Myocyte (in vitro differentiated cells): ENCODE results near the gene CPEB1. TPM values are rescaled to one million over a fixed set of nuclear protein-coding genes. Genes with fewer than 3 reads are reported as not detected.

Source experiments
- DNase-seq: peaks from one replicate; pipeline ENCODE4 v3.0.0-alpha.2; 2012; ENCODE audit warnings: low read depth
- total RNA-seq: library from RNA; depleted of rRNA; stranded (reverse); fragments of >200 nt; gene quantifications from 2 replicates; pipeline ENCODE4 v1.2.3, GENCODE V29; 2014

The CPEB1 gene
- total RNA-seq, 1 donor from 2014 or later, result 2.6 TPM

DNA sequence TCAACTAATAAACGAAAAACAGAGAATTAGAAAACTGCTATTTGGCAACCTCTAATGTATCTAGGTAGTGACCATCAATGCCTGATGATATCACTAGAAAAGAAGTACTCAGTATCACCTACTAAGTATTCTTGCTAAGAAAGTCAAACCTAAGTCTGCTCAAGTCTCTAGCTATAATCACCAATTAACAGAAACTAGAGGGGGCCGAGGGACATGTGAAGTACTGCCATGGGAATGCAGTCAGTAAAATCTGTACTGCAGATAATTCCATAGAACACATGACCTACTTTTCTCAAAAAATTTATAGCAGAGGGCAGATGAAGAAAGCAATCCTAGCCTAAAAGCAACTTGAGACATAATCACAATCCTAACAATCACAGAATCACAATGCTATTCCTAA is 51.4 kb downstream of the CPEB1 start:
- DNase-seq, result no peak

DNA sequence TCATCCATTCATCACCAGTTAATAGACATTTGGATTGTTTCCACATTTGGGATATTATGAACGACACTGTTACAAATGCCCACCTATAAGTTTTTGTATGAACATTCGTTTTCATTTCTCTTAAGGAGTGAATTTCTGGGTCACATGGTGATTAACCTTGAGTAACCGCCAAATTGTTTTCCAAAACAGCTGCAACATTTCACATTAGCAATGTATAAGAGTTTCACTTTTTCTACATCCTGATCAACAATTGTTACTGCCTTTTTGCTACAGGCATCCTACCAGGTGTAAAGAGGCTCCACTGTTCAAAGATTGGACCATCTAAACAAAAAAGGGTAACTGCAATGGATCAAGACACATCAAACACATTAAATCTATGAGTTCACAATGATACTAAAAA is 52.0 kb downstream of the CPEB1 start:
- no peak for DNase-seq

DNA sequence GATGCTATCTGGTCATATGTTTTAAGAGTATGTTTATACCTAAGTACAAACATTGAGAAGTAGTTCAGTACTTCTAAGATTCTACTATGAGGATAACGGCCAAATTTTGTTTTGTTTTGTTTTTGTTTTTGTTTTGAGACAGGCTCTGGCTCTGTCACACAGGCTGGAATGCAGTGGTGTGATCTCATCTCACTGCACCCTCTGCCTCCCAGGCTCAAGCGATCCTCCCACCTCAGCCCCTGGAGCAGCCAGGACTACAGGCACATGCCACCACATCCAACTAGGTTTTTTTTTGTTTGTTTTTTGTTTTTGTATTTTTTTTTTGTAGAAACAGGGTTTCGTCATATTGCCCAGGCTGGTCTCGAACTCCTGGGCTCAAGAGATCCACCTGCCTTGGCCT is 59.4 kb downstream of the CPEB1 start:
- DNase-seq, result no peak

DNA sequence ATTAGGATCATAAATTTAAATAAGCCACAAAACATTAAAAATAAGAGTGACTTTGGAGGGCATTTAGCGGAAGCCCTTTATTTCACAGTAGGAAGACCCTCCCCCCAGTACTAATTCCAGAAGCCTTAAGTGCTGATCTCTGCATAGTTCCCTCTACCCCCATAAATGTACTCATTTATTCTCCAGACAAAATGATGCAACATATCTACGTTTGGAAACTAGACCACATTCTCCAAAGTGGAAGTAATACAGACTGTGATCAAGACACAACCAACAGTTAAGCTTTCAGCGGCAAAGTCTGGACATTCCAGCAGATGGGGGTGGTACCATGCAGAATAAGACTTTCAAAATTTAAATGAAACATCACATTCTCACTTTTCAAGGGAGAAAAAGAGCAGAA is 62.1 kb downstream of the CPEB1 start:
- no peak for DNase-seq

DNA sequence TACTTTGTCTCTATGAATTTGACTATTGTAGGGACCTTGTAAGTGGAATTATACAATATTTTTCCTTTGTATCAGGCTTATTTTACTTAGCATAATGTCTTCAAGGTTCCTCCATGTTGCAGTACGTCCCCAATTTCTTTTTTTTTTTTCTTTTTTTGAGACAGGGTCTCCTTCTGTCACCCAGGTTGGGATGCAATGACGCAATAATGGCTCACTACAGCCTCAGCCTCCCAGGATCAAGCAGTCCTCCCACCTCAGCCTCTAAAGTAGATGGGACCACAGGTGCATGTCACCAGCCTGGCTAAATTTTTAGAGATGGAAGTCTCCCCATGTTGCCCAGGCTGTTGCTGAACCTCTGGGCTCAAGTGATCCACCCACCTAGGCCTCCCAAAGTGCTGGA is 66.5 kb downstream of the CPEB1 start:
- DNase-seq, result no peak

DNA sequence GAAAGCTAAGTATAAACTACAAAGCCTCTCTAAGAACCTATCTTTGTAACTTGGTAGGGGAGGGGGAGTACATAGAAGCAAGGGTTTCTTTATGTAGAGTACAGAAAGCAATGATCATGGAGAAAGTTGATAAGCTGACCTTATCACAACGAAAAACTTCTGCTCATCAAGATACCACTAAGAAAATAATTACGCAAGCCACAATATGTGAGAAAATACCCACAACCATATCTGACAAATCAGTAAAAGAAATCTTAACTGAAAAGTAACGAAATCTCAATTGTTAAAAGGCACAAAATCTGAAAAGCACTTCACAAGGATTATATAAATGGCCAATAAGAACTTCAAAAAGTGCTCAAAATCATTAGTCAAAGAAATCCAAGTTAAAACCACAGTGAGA is 71.8 kb downstream of the CPEB1 start:
- DNase-seq, result no peak

DNA sequence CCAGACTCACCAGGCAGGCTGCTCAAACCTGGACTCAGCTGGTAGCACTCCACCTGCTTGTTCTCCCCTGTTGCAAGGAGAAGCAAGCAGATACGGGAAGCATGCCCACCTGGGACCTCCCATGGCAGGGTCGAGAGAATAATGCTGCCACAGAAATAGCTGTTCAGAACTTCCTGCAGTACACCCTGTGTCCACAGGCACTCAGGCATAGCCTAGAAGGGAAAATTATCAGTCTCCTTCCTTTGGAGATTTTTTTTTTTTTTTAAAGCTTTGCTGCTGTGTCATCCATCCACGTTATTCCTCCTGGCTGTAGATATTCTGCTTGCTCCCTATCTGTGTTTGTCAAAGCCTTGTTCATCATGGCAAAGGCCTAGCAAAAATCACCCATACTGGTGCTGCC is 74.2 kb downstream of the CPEB1 start:
- no peak for DNase-seq

DNA sequence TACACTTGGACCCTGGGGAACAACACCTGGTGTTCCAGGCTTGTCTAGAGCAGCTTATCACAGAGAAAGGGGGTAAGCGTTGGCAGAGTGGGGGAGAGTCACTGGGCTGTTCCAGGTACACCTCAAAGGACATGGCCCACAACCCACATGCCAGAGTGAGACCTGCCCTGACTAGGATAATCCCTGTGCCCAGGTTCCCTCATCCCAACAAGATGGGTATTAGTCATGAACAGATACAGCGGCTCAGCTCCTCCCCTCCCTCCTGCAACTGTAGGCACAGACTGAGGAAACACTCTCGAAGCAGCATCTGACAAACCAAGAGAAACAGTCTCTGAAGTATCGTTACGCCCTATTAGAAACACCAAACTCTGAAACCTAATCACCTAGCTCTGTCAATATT is 74.9 kb downstream of the CPEB1 start:
- DNase-seq, result no peak

DNA sequence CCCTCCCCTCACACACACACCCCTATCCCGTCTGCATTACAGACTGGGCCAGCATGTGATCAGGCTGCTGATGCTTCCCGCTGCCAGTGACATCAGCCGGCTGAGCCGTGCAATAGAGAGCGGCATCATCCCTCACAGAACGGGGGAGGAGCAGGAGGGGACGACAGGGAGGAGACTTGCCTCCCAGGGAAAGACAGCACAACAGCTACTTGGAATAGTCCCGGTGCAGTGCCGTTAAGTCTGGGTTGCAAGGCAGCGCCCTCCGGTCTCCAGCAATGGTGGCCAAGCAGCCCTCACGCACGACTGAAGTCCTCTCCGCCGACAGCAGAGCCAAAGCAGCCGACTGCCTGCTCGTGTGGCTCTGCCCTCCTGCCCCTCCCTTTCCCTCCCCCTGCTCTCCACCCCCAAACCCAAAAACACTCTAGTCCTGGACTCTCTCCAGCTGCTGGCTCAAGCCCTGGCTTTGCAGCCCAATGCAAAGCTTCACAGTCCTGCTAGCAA is 75.4 kb downstream of the CPEB1 start:
- DNase-seq, result peak; percentile 70

DNA sequence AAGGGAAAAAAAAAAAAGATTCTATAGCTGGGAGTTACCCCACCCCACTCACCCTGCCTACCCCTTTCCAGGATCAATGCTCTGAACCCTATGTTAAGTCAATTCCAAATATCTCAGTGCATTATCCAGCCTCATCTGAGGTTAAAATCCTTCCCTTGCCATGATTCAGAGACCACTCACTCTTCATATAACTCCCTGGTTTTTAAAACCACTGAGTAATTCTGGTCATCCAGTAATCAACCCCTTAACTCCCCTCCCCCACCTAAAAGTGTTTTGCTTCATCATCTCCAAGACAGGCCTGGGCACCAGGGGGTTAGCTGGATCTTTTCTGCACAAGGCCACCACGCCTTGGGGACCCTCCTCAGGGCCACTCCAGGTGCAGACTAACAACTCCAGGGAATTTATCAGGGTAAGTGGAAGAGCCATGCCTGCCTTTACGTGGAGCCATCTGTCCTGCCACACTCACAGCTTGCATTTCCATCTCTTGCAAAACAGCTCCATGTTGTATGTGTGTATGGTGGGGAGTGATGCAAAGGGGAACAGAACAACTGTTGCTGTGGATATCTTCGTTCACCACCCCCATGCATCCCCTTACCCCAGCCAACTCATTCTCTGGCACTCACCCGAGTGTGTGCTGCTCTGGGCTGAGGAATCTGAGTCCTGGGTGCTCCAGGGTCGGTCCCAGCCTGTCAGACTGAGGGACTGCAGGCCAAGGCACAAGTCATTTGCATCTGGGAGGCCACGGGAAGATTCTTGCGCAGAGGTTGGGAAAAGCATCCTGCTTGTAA is 76.2 kb downstream of the CPEB1 start:
- DNase-seq, result peak; percentile 7

DNA sequence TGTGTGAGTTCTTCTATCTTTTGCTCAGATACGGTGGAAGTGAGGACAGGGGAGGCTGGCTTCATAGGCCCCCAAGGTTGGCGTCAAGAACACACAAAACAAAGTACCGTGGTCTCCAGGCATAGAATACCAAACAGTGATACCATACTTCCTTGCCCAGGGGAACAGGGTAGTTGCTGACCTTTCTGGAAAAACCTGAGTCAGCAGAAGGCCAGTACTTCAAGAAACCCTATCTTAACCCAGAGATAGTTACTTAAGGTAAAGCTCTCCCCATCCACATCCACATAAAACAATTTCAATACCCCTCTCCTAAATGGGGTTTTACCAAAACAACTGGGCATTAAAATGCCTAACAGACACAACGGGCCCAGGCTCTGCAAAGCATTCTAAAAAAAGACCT is 77.3 kb downstream of the CPEB1 start:
- no peak for DNase-seq

DNA sequence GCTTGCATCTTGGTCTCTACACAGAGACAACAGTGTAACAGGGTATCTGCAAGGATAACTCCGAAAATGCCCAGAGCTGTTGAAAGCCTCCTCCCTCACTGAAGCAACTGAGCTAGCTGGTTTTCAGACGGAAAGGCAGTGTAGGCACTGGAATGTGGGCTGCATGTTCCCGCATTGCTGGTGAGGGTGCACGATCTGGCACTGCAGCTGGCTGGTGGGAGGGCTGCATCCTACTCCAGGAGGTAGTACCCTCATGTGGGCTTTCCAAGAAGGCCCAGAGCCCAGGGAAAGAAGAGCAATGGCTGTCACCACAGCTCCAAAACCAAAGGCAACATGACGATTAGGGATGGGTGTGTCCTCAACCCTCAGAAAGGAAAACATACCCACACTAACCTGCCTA is 78.2 kb downstream of the CPEB1 start:
- no peak for DNase-seq

DNA sequence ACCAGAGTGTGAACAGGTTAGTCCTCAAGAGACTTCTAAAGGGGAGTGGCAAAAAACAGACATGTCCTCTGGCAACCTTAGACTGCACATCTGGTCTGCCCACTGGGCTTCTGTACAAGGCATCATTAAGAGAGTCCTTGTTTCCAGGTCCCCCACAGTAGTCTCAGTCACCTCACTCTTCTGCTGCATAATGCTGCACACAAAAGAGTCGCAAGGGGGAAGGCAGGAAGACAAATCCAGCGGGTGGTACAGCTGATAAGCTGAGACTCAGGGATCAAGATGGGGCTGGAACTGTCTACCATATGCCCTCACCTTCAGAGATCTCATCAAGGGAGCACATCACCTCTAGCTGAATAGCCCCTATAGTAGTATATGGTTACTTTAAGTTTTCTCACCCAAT is 79.5 kb downstream of the CPEB1 start:
- DNase-seq, result no peak

DNA sequence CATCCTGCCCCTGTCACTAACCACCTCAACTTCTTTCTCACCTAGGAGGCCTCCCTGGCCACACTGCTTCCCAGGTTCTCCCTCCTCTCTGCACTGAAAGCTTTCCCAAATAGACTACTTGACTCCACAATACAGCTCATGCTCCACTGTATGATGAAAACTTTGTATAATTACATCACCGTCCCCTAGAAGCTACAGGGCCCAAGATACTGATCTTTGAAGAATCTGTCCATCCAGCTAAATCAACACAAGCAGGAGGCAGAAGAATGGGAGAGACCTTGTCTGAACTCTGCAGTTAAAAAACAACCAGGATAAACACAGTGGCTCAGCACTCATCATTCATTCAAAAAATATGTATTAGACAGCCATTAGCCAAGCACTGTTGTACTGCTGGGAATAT is 80.5 kb downstream of the CPEB1 start:
- no peak for DNase-seq

DNA sequence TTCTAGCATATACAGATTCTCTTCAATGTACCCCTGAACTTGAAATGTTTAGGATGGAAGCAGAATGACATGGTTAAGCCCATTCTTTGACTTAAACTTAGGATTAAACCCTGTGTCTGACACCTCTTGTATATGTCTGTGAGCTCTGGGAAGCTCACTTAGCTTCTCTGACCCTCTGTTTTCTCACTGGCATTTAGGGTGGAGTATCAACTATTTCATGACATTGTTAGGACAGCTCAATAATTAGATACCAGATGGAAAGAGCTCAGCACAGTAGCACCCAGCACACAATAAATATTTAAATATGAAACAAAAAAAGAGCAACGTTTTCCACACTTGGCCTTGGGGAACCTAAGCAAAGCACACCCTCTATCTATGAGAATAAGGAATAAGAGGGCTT is 88.7 kb downstream of the CPEB1 start:
- no peak for DNase-seq

DNA sequence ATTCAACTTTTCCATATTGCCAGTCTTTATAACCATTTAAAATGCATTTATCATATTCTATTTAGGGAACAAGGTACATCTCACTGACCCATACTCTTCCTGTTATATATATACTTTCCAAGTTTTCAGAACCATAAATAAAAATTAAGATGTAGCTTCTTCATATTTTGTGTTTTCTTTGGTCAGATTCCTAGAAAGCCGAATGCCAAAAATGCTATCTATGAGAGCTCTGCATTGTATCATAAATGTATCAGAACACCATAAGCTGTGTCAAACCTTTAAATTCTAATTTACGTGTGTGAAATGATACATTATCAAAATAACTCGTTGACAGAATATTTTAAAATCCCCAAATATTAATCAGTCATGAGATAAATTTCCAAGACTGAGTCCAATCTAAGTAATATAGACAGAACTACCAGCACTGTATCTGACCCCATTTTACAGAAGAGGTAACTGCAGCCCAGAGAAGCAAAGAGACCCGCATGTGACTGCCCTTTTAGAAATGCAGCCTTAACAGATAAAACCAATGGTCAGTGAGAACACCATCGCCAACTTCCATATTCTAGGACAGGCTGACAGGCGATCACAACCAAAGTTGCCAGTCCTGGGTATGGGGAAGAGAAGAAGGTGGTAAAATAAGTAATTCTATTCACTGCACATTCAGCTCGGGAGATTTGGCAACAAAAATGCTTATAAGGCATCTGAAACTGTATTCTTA is 90.7 kb downstream of the CPEB1 start:
- no peak for DNase-seq

DNA sequence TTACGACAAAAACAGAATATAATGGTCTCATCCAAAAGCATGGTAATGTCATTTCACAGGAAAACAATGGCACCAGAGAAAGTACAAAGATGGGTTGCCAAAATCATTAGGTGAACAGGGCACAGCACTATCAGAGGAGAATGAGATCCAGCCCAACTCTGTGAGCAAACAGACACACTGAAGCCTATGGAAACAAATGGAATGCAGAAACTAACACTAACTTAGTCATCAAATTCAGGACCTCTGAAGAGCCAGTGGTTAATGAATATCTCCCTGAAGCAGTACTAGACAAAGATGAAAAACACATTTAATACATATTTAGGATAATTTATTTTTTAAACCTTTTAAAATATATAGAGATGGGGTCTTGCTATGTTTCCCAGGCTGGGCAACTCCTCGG is 92.3 kb downstream of the CPEB1 start:
- no peak for DNase-seq

DNA sequence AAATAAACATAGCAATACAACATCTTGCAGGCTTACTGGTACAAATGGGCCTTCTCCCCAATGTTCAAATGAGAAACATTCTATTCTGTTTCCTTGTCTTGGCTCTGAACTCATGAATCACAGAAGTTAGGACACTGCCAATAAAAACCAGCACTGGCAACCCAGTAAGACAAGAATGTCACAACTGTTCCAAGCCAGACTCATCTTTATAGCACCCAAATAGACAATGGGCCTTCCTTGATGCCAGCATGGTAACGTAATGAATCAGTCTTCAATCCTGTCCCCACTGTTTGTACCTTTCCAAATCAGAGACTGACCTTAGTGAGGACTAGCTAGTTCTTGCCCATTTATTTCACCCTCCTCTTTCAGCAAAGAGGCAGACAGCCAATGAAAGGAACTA is 92.8 kb downstream of the CPEB1 start:
- peak; percentile 50 for DNase-seq

DNA sequence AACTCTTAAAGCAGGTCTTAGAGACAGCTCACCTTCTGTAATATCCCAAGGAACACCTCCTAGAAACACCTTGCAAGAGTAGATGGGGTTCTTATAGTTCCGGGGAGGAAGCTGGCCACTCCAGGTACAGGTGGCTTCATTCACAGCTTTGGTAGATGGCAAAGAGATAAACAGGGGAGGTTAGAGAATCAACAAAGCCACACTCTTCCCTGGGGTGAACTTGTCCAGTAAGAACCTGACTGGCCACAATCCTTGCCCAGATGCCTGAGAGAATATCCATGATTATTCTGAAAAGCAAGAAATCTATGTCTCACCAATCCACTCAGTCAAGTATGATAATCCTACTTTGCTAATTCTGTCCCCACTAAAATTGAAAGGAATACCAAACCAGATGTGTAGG is 93.3 kb downstream of the CPEB1 start:
- no peak for DNase-seq

DNA sequence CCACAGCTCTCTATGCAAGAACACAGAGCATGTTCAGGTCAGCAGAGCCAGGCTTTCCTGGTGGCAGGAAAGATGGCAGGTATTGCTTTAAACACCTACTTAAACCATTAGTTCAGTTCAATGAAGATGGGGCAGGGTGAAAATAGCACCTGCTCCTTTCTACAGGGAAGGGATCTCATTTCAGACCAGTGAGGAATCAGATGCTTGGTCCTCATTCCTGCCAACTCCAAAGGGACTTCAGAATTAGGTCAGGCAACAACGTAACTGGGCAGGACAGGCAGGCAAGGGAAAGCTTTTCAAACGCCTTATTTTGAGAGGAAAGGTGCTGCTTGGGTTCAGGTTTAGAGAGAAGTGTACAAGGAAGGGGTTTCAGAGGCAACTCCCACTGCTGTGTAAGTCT is 94.3 kb downstream of the CPEB1 start:
- no peak for DNase-seq

DNA sequence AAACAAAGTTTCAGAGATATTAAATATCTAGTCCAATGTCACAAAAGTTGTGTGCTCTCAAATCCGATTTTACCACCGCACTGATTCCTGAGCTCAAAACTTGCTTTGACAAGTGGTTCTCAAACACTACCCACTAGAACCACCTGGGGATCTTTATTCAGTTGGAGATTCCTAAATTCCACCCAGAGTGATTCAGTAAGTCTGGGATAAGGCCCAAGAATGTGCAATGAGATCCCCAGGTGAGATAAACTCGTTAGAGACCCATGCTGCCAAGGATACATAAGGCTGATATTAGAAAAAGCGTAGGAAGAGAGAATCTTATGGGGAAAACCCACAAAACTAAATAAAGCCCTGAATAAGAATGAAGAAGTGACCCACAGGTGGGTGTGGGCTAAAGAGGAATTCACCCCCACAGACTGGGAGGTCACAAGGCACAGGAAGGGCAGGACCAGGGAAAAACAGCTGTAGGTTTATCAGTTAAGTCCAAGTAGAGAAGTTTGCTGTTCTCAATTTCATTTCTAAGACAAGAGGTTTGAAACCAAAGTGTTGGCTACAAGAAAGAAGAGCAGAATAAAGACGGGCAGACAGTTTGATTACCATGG is 95.4 kb downstream of the CPEB1 start:
- no peak for DNase-seq

DNA sequence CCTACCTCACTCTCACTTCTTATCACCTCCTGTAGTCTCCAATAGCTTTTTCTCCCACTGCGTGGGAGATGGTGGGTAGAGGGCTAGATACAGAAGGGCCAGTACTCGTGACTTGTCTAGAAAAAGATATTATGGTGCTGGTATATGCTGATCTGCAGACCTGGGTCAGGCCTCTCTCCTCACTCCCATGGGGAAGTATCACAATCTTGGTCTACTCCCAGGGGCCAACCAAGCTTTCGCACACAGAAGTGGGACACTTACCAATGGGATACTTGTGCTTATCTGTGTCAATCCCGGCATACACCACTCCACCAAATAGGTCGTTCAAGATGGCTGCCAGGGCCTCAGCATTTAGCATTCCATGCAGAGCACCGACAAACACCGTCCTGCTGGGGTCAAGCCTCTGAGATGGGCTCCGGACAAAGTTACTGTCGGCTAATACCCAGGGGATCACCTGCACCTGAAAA is 97.9 kb downstream of the CPEB1 start:
- DNase-seq, result no peak
